ENCODE data around the gene COBL.

Gene COBL

DNA sequence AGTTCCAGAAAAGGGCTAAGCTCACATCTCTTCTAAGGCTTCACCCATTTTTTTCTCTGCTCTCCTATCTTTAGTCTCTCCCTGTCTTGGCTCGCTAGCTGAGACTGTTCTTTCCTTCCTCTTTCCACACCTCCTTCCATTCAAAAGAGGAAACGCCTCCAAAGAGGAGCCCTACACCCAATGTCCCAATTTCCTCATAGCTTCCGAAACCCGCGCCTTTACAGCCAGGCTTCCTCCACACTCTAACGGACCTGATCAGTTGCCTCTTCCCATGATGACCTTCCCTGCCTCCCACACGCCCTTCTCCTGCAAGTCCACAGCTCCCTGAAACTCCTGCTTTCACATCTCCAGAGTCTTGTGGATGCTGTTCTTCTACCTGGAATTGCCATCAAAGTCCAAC lies 71.7 kb downstream of the COBL start:
- in situ Hi-C loops (cut with MboI; ENCODE audit: low pct_unique_long_range_greater_than_20kb, low sequenced_read_pairs, unreplicated experiment), result no loop called here
- no peak for DNase-seq (ENCODE audit: low spot score)
- TF ChIP-seq CTCF (IDR thresholded peaks at IDR 0.05; ENCODE audit: extremely low read depth, insufficient read depth, missing control alignments), result no peak

DNA sequence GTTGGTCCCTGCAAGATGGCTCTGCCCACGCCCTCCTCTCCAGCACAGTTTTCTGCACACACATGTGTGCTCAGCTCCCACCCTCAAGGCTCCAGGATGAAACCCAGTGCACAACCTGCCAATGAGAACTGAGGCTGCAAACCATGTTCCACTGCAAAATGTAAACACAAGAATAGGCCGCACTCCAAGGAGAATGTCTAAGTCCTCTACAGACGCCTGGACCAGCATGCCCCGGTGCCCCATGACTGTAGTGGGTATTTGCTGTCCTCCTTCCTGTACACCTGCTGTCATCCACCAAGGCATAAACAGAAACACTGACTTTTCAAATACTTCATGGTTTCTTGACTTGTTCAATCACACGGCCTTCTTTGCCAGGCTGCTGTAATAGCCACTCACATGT lies 72.6 kb downstream of the COBL start:
- no peak for TF ChIP-seq CTCF (IDR thresholded peaks at IDR 0.05; ENCODE audit: extremely low read depth, insufficient read depth, missing control alignments)
- in situ Hi-C loops (cut with MboI; ENCODE audit: low pct_unique_long_range_greater_than_20kb, low sequenced_read_pairs, unreplicated experiment), result no loop called here

GRCh38 chr7:51243631-51244030 lies 73.0 kb downstream of the COBL start:
- TF ChIP-seq CTCF (IDR thresholded peaks at IDR 0.05; ENCODE audit: extremely low read depth, insufficient read depth, missing control alignments), result no peak
- in situ Hi-C loops (cut with MboI; ENCODE audit: low pct_unique_long_range_greater_than_20kb, low sequenced_read_pairs, unreplicated experiment), result no loop called here
- no peak for DNase-seq (ENCODE audit: low spot score)

More for the DNA sequence above, 72.6 kb downstream of the COBL start:
- DNase-seq (ENCODE audit: low spot score), result no peak

DNA sequence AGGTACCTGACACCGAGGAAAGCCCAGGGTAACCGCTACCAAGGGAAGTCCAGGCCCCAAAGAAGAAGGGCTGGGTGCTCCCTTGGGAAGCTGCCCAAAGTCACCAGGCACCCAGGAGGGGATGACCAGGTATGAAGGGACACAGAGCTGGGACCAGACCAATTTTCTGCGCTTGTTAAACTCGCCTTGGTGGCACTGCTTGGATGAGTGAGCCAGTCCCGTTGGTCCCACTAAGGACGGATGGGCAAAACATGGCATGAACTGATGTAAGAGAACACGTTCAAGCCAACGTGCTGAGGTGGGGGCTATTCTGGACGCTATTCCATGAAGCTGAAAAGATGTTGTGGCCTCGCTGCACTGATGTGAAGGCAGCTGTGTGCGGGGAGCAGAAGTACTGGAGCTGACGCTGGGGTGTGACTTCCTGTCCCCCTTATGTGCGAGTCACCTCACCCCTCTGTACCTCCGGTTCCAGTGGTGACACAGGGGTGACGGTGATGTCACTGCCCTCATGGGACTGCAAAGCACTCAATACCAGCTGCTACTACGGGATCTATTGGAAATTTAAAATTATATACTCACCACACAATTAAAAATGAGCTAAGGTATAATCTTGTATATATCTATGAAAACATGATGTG lies 73.6 kb downstream of the COBL start:
- no peak for TF ChIP-seq CTCF (IDR thresholded peaks at IDR 0.05; ENCODE audit: extremely low read depth, insufficient read depth, missing control alignments)
- DNase-seq (ENCODE audit: low spot score), result no peak
- in situ Hi-C loops (cut with MboI; ENCODE audit: low pct_unique_long_range_greater_than_20kb, low sequenced_read_pairs, unreplicated experiment), result no loop called here

DNA sequence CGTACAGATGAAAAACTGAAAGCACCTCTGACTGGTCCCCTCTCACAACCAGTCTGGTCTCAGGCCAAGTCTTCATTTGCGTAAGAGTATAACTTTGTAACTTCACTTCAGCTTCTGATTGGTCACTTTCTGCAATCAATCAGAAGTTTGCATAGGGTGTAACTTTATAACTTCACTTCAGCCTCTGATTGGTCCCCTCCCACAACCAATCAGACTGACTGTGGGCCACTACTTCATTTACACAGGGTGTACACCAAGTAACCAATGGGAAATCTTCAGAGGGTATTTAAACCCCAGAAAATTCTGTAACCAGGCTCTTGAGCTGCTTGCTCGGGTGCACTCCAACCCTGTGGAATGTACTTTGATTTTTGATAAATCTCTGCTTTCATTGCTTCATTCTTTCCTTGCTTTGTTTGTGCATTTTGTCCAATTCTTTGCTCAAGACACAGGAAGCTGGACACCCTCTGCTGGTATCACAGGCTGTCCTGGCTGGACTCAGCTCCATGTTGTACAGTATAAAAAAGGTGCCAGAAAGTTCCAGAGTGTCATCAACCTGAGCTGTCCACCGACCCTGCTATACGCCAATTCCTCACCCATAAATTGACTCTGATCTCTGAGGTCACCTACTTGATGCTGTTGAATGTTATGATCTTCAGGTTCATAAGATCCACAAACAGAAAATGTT lies 74.5 kb downstream of the COBL start:
- TF ChIP-seq CTCF (IDR thresholded peaks at IDR 0.05; ENCODE audit: extremely low read depth, insufficient read depth, missing control alignments), result no peak
- no peak for DNase-seq (ENCODE audit: low spot score)
- in situ Hi-C loops (cut with MboI; ENCODE audit: low pct_unique_long_range_greater_than_20kb, low sequenced_read_pairs, unreplicated experiment), result no loop called here

DNA sequence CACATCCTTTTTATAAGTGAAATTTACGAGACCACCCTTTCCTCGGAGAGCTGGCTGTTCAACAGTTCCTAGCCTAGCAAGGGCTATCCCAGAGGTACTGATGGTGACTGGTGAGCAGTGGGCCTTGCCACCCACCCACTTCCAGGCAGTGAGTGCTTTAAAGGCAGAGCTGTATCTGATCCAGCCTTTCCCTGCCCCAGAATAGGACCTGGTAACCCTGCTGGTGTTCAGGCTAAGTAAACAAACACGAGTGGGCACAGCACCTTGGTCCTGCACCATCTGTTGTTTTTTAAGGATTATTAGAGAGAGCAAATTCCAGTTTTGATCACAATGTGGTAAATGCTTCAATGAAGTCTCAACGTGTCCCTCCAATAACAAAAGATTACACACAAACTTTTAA lies 75.7 kb downstream of the COBL start:
- no peak for TF ChIP-seq CTCF (IDR thresholded peaks at IDR 0.05; ENCODE audit: extremely low read depth, insufficient read depth, missing control alignments)
- DNase-seq (ENCODE audit: low spot score), result no peak

More for the DNA sequence above, 75.7 kb downstream of the COBL start:
- in situ Hi-C loops (cut with MboI; ENCODE audit: low pct_unique_long_range_greater_than_20kb, low sequenced_read_pairs, unreplicated experiment), result no loop called here
